A673 (cell line): ENCODE measurements around the gene EPM2AIP1.

Experiments
- CTCF ChIP-seq: fragments of 300-800, 200-600 bp; sonication (generic); conservative IDR thresholded peaks from 2 replicates; pipeline ENCODE4 v1.5.1; 2017; ENCODE audit warnings: low read depth, mild to moderate bottlenecking, antibody characterized with exemption, low read length, moderate library complexity, mixed read lengths
- EZH2 ChIP-seq: fragments of 200-600 bp; sonication (generic); IDR thresholded peaks from 2 replicates; pipeline ENCODE4 v1.6.1; 2017; ENCODE audit warnings: borderline replicate concordance, low read depth, mild to moderate bottlenecking, mixed read lengths, antibody characterized with exemption, low read length; ENCODE audit not compliant: poor library complexity, severe bottlenecking

GRCh38 chr3:36944641-36945270, 48.2 kb downstream of the EPM2AIP1 start, which contains the start of gene TRANK1:
- no peak for TF ChIP-seq CTCF
- TF ChIP-seq EZH2 = no peak
